Activated naive CD4-positive, alpha-beta T cell treated with anti-CD3 and anti-CD28 coated beads, Interleukin-2, amount 10 ng/mL, durations not matched to agents 5 hours and 36 hours (primary cell): ENCODE results near the gene CPXM1. TPM values are rescaled to one million over a fixed set of nuclear protein-coding genes. Genes with fewer than 3 reads are reported as not detected.

Experiments used
- total RNA-seq, 2 experiments: library from RNA; stranded (reverse); gene quantifications; one replicate each; pipeline ENCODE4 v1.2.3, GENCODE V29; 2021

Gene CPXM1
- total RNA-seq: under 1 TPM; 0.10 to 0.12 TPM

GRCh38 chr20:2800521-2801285 is at the start of gene CPXM1:
Gene CPXM1 (minus strand): TSS chr20:2800627. CDS start chr20:2800572, 55 bp downstream.

GRCh38 chr20:2840138-2840966 is 39.9 kb upstream of the CPXM1 start, which contains the start of the genes PCED1A and VPS16:
Gene PCED1A (minus strand): TSS chr20:2840655. CDS start chr20:2839912, 743 bp downstream.
Gene VPS16 (plus strand): TSS chr20:2840745. CDS start chr20:2840775, 30 bp downstream.

GRCh38 chr20:2816030-2816582 is 15.7 kb upstream of the CPXM1 start, which contains the start of gene TMEM239:
Gene TMEM239 (plus strand): TSS chr20:2816364. CDS start chr20:2816555, 191 bp downstream.

GRCh38 chr20:2814587-2815051 is 14.2 kb upstream of the CPXM1 start, which contains the start of gene C20orf141:
Gene C20orf141 (plus strand): TSS chr20:2814987. CDS start chr20:2815185, 198 bp downstream.

Other genes starting within 250 kb of the CPXM1 start
- 100 to 1,000 TPM; 292 to 302 TPM for gene NOP56, start 148.0 kb downstream of the CPXM1 start, total RNA-seq
- gene IDH3B, start 136.4 kb downstream of the CPXM1 start, total RNA-seq: 10 to 100 TPM; 87.3 to 92.1 TPM
- gene EBF4, start 107.8 kb downstream of the CPXM1 start, total RNA-seq: 1 to 10 TPM in 1 of 2 experiments, under 1 TPM in 1; 0.36 to 2.0 TPM
- gene C20orf141, start 14.4 kb upstream of the CPXM1 start, total RNA-seq: not detected
- not detected for gene TMEM239, start 15.7 kb upstream of the CPXM1 start, total RNA-seq
- 10 to 100 TPM; 30.1 to 30.7 TPM for gene PCED1A, start 40.0 kb upstream of the CPXM1 start, total RNA-seq
- gene VPS16, start 40.1 kb upstream of the CPXM1 start, total RNA-seq: 10 to 100 TPM; 49.8 to 52.4 TPM
- gene PTPRA, start 72.9 kb upstream of the CPXM1 start, total RNA-seq: 10 to 100 TPM; 56.6 to 60.8 TPM
- gene GNRH2, start 243.0 kb upstream of the CPXM1 start, total RNA-seq: 1 to 10 TPM in 1 of 2 experiments, under 1 TPM in 1; 0.96 to 1.2 TPM
- 10 to 100 TPM; 29.7 to 32.0 TPM for gene MRPS26, start 245.4 kb upstream of the CPXM1 start, total RNA-seq